IMR-90 (cell line): Measurements from ENCODE around the gene ADAMTS9. TPM values are rescaled to one million over a fixed set of nuclear protein-coding genes. Genes with fewer than 3 reads are reported as not detected.

Experiments
- ATAC-seq: fragments of 200-7000 bp; cut with Tn5 transposase; 2 replicates; pipeline ENCODE4 v1.9.1; 2020; ENCODE audit warnings: low read depth, mild to moderate bottlenecking, moderate library complexity
- BruUV-seq: library from RNA; stranded (reverse); fragments of 400-500 nt; replicated peaks from 2 replicates; lab custom pipeline; 2021; lab: Mats Ljungman, UMichigan
- CTCF ChIA-PET: fragments of 300-600 bp; formaldehyde crosslinking; extraction: SDS; loops from one replicate; lab custom pipeline; 2021; ENCODE audit warnings: antibody characterized with exemption; lab: Yijun Ruan, JAX
- POLR2A ChIA-PET: fragments of 300-600 bp; sonication (Branson Sonifier 250); formaldehyde crosslinking; loops from one replicate; lab custom pipeline; 2022; ENCODE audit warnings: antibody characterized with exemption; ENCODE audit not compliant: unreplicated experiment; lab: Charles Lee
- DNase-seq: peaks from one replicate; pipeline ENCODE4 v3.0.0; 2013
- H2AFZ ChIP-seq: replicated peaks from 2 replicates; pipeline ENCODE3; 2013; ENCODE audit warnings: low read length, mild to moderate bottlenecking; ENCODE audit not compliant: poor library complexity
- H2AK5ac ChIP-seq: 2 replicates; pipeline ENCODE4 v1.6.1; 2013; ENCODE audit warnings: low read depth, low read length, inconsistent platforms
- H2AK9ac ChIP-seq: replicated peaks from 2 replicates; pipeline ENCODE3; 2013; ENCODE audit warnings: mild to moderate bottlenecking, low read depth, low read length, moderate library complexity; ENCODE audit not compliant: poor library complexity
- H2BK120ac ChIP-seq: 2 replicates; pipeline ENCODE4 v1.6.1; 2013; ENCODE audit warnings: low read depth, low read length, inconsistent platforms
- H2BK15ac ChIP-seq: 3 replicates; pipeline ENCODE4 v1.6.1; 2013; ENCODE audit warnings: low read depth, low read length, inconsistent platforms
- H2BK20ac ChIP-seq: 2 replicates; pipeline ENCODE4 v1.6.1; 2013; ENCODE audit warnings: low read depth, mild to moderate bottlenecking, inconsistent platforms, low read length, moderate library complexity
- H2BK5ac ChIP-seq: 2 replicates; pipeline ENCODE4 v1.6.1; 2013; ENCODE audit warnings: mild to moderate bottlenecking, low read depth, low read length, inconsistent platforms; ENCODE audit not compliant: poor library complexity, severe bottlenecking
- H3K14ac ChIP-seq: replicated peaks from 2 replicates; pipeline ENCODE4 v1.6.1; 2013; ENCODE audit warnings: low read depth, low read length, inconsistent platforms
- H3K18ac ChIP-seq: 2 replicates; pipeline ENCODE4 v1.6.1; 2013; ENCODE audit warnings: low read depth, low read length, control low read depth
- H3K23ac ChIP-seq: 2 replicates; pipeline ENCODE4 v1.6.1; 2013; ENCODE audit warnings: low read depth, low read length, inconsistent platforms
- H3K27ac ChIP-seq: 2 replicates; pipeline ENCODE4 v1.5.1; 2013; ENCODE audit warnings: mild to moderate bottlenecking, control low read depth, low read length; ENCODE audit not compliant: insufficient read depth
- H3K27me3 ChIP-seq: 2 replicates; pipeline ENCODE4 v1.6.1; 2013; ENCODE audit warnings: low read length; ENCODE audit not compliant: control insufficient read depth, insufficient read depth
- H3K36me3 ChIP-seq: 2 replicates; pipeline ENCODE4 v1.6.1; 2013; ENCODE audit warnings: low read length, mixed read lengths; ENCODE audit not compliant: control insufficient read depth, insufficient read depth
- H3K4ac ChIP-seq: 2 replicates; pipeline ENCODE4 v1.6.1; 2013; ENCODE audit warnings: low read depth, low read length, inconsistent platforms
- H3K4me1 ChIP-seq: 2 replicates; pipeline ENCODE4 v1.6.1; 2013; ENCODE audit warnings: low read length, mixed read lengths; ENCODE audit not compliant: control insufficient read depth, insufficient read depth
- H3K4me2 ChIP-seq: 2 replicates; pipeline ENCODE4 v1.6.1; 2013; ENCODE audit warnings: low read depth, mild to moderate bottlenecking, control low read depth, low read length, moderate library complexity
- H3K4me3 ChIP-seq: 2 replicates; pipeline ENCODE4 v1.5.1; 2013; ENCODE audit warnings: low read depth, mild to moderate bottlenecking, control low read depth, low read length, moderate library complexity; ENCODE audit not compliant: insufficient read depth
- H3K56ac ChIP-seq: 2 replicates; pipeline ENCODE4 v1.6.1; 2013; ENCODE audit warnings: low read length, inconsistent platforms; ENCODE audit not compliant: insufficient read depth; ENCODE audit errors: extremely low read depth
- H3K79me1 ChIP-seq, 2 experiments: 2 replicates each; pipeline ENCODE4 v1.6.1; 2013; ENCODE audit warnings: low read length in 2 of 2, inconsistent platforms in 1 of 2, low read depth in 1 of 2
- H3K9ac ChIP-seq: 2 replicates; pipeline ENCODE4 v1.6.1; 2013; ENCODE audit warnings: low read depth, low read length, control low read depth
- H3K9me1 ChIP-seq: 2 replicates; pipeline ENCODE4 v1.6.1; 2013; ENCODE audit warnings: low read length, inconsistent platforms; ENCODE audit not compliant: insufficient read depth
- H3K9me3 ChIP-seq: 2 replicates; pipeline ENCODE4 v1.6.1; 2013; ENCODE audit warnings: low read length; ENCODE audit not compliant: control insufficient read depth, insufficient read depth
- H4K20me1 ChIP-seq: 2 replicates; pipeline ENCODE4 v1.6.1; 2013; ENCODE audit warnings: low read length, inconsistent platforms; ENCODE audit not compliant: insufficient read depth
- H4K5ac ChIP-seq: 2 replicates; pipeline ENCODE4 v1.6.1; 2013; ENCODE audit warnings: mild to moderate bottlenecking, low read depth, low read length, control low read depth
- H4K8ac ChIP-seq, 2 experiments: 2 replicates each; pipeline ENCODE4 v1.6.1; 2013; ENCODE audit warnings: low read depth in 2 of 2, low read length in 2 of 2, control low read depth in 1 of 2, inconsistent platforms in 1 of 2
- H4K91ac ChIP-seq: 2 replicates; pipeline ENCODE4 v1.6.1; 2013; ENCODE audit warnings: low read depth, low read length, inconsistent platforms; ENCODE audit not compliant: insufficient read depth
- BHLHE40 ChIP-seq: fragments of 150-350 bp; IDR thresholded peaks from 2 replicates; pipeline ENCODE4 v1.6.1; 2016; ENCODE audit warnings: mild to moderate bottlenecking, low read depth, low read length
- CEBPB ChIP-seq: IDR thresholded peaks from 2 replicates; pipeline ENCODE4 v1.6.1; 2012; ENCODE audit warnings: low read depth, low read length, improper control_type of control experiment
- CHD1 ChIP-seq: IDR thresholded peaks from 2 replicates; pipeline ENCODE4 v1.6.1; 2012; ENCODE audit warnings: low read depth, low read length, improper control_type of control experiment
- CTCF ChIP-seq: conservative IDR thresholded peaks from 2 replicates; pipeline ENCODE4 v1.5.1; 2012; ENCODE audit warnings: mild to moderate bottlenecking, low read depth, low read length, improper control_type of control experiment
- ELK1 ChIP-seq: fragments of 150-350 bp; IDR thresholded peaks from 2 replicates; pipeline ENCODE4 v1.6.1; 2016; ENCODE audit warnings: low read depth, mild to moderate bottlenecking, low read length, moderate library complexity, borderline replicate concordance
- MAZ ChIP-seq: IDR thresholded peaks from 2 replicates; pipeline ENCODE4 v1.6.1; 2012; ENCODE audit warnings: low read depth, mild to moderate bottlenecking, low read length, improper control_type of control experiment, moderate library complexity, borderline replicate concordance
- MXI1 ChIP-seq: IDR thresholded peaks from 2 replicates; pipeline ENCODE4 v1.6.1; 2012; ENCODE audit warnings: low read depth, mild to moderate bottlenecking, low read length, moderate library complexity, borderline replicate concordance
- NFE2L2 ChIP-seq: fragments of 150-350 bp; IDR thresholded peaks from 2 replicates; pipeline ENCODE4 v1.6.1; 2016; ENCODE audit warnings: low read depth, mild to moderate bottlenecking, low read length
- POLR2A ChIP-seq: IDR thresholded peaks from 2 replicates; pipeline ENCODE4 v1.6.1; 2012; ENCODE audit warnings: mild to moderate bottlenecking, low read depth, low read length
- RAD21 ChIP-seq: IDR thresholded peaks from 2 replicates; pipeline ENCODE4 v1.6.1; 2012; ENCODE audit warnings: low read length, improper control_type of control experiment
- RCOR1 ChIP-seq: IDR thresholded peaks from 2 replicates; pipeline ENCODE4 v1.6.1; 2012; ENCODE audit warnings: mild to moderate bottlenecking, low read length, improper control_type of control experiment; ENCODE audit not compliant: insufficient replicate concordance
- SMC3 ChIP-seq: fragments of 150-350 bp; IDR thresholded peaks from 2 replicates; pipeline ENCODE4 v1.6.1; 2016; ENCODE audit warnings: low read depth, mild to moderate bottlenecking, antibody characterized with exemption, low read length, moderate library complexity
- WGBS, 2 experiments: methylation state at CpG; one replicate each; pipeline versions ENCODE4 v1.1.5 to v1.1.7; 2013; ENCODE audit warnings: missing lambda C conversion rate in 2 of 2; ENCODE audit not compliant: insufficient read length in 1 of 2; ENCODE audit errors: extremely low coverage in 2 of 2; 5-methylcytosine and 5-hydroxymethylcytosine counted together
- dilution Hi-C: fragments of 300-500 bp; cut with HindIII; formaldehyde crosslinking; loops from one replicate; pipeline ENCODE4 v1.14.3; 2018; ENCODE audit warnings: low sequenced_read_pairs; ENCODE audit not compliant: unreplicated experiment
- in situ Hi-C: fragments of 300-500 bp; cut with MboI; formaldehyde crosslinking; loops from 3 replicates; pipeline ENCODE4 v1.14.3; 2019; ENCODE audit warnings: low sequenced_read_pairs, inconsistent platforms, mixed read lengths
- intact Hi-C: fragments of 100-400 bp; cut with micrococcal nuclease; formaldehyde crosslinking; loops from 2 replicates; pipeline ENCODE4 v1.10.0; 2022
- polyA plus RNA-seq, 3 experiments: library from polyadenylated mRNA; depleted of rRNA; stranded (reverse); fragments of >200 nt; gene quantifications; 2 replicates each; pipeline ENCODE4 v1.2.3, GENCODE V29; 2012; ENCODE audit warnings: low replicate concordance in 1 of 3
- total RNA-seq: library from RNA; depleted of rRNA; stranded (reverse); fragments of >200 nt; gene quantifications from 2 replicates; pipeline ENCODE4 v1.2.3, GENCODE V29; 2012

Gene ADAMTS9
- total and polyA plus RNA-seq, 2 of the 4 experiments (the other 2 are of a cell fraction), result 0.55 to 1.1 TPM

- CTCF ChIA-PET, result no interaction called here
- H2AK9ac ChIP-seq, result no peak overlapping the region
- no peak overlapping the region for H2AK5ac ChIP-seq
- no peaks in the 10 kb centered on the region for H3K4me1 ChIP-seq
- H2BK120ac ChIP-seq, result no peak overlapping the region
- H3K4ac ChIP-seq, result no peak overlapping the region
- POLR2A ChIA-PET, result no interaction called here
- no TSS peak for BruUV-seq
- no peak overlapping the region for H3K14ac ChIP-seq
- in situ Hi-C loops, result no loop called here
- H3K4me2 ChIP-seq, result no peak overlapping the region
- intact Hi-C loops, result no loop called here
- H3K56ac ChIP-seq, result no peak overlapping the region
- H4K20me1 ChIP-seq, result no peaks in the 10 kb centered on the region
- H3K9ac ChIP-seq, result no peak overlapping the region
- H4K8ac ChIP-seq, result no peak overlapping the region
- TF ChIP-seq POLR2A (no peak), SMC3 (no peak), CEBPB (no peak), RCOR1 (no peak), CTCF (no peak), ELK1 (no peak), CHD1 (no peak), BHLHE40 (no peak), RAD21 (no peak), MAZ (no peak), NFE2L2 (no peak), MXI1 (no peak)
- no peaks in the 10 kb centered on the region for H3K9me1 ChIP-seq
- no peaks in the 10 kb centered on the region for H3K79me1 ChIP-seq
- H3K36me3 ChIP-seq, result peaks cover 16% of the 10 kb centered on the region
- no peak overlapping the region for H2BK5ac ChIP-seq
- H2AFZ ChIP-seq, result no peak overlapping the region
- dilution Hi-C loops, result no loop called here
- no peak overlapping the region for H2BK15ac ChIP-seq
- no peak overlapping the region for H2BK20ac ChIP-seq
- ATAC-seq (no peak), DNase-seq (no peak)
- 0 out of 2 replicates have a peak, but pooled peaks cover 2% of the 10 kb centered on the region for H3K9me3 ChIP-seq
- WGBS, 2 experiments, result no CpG with 5 or more reads among the region's 1 CpG
- no peak overlapping the region for H4K5ac ChIP-seq
- H3K4me3 ChIP-seq, result no peak overlapping the region
- H4K91ac ChIP-seq, result no peak overlapping the region
- no peak overlapping the region for H3K23ac ChIP-seq
- H3K27me3 ChIP-seq, result no peaks in the 10 kb centered on the region
- H3K27ac ChIP-seq, result no peak overlapping the region
- H3K18ac ChIP-seq, result no peak overlapping the region
Measured at GRCh38 chr3:64620020-64620419, 67.8 kb downstream of the ADAMTS9 start.
